Astrocyte (in vitro differentiated cells and primary cell): ENCODE measurements around the gene APOC3. TPM values are rescaled to one million over a fixed set of nuclear protein-coding genes. Genes with fewer than 3 reads are reported as not detected.
"Not testable (repeated sequence)": the region's sequence is repeated elsewhere in the genome, so short reads cannot be mapped to it uniquely, and the experiment has no call there.

Experiments used
- DNase-seq: peaks from one replicate; pipeline ENCODE4 v3.0.0-alpha.2; 2010; ENCODE audit warnings: low read depth
- FAIRE-seq: peaks from 2 replicates; lab custom pipeline; 2011; peaks lifted over from hg19 to GRCh38; lab: Jason Lieb, UNC
- H2AFZ ChIP-seq: 2 replicates; pipeline ENCODE4 v1.6.0; 2012; ENCODE audit warnings: low read depth, low read length, inconsistent platforms
- H3K27ac ChIP-seq: 2 replicates; pipeline ENCODE4 v1.5.1; 2011; ENCODE audit warnings: low read depth, low read length, inconsistent platforms
- H3K27me3 ChIP-seq: 2 replicates; pipeline ENCODE4 v1.6.0; 2011; ENCODE audit warnings: low read length, inconsistent platforms; ENCODE audit not compliant: insufficient read depth
- H3K36me3 ChIP-seq: 2 replicates; pipeline ENCODE4 v1.5.1; 2011; ENCODE audit warnings: low read length, inconsistent platforms; ENCODE audit not compliant: insufficient read depth
- H3K4me1 ChIP-seq: 2 replicates; pipeline ENCODE4 v1.5.1; 2011; ENCODE audit warnings: low read length, inconsistent platforms; ENCODE audit not compliant: insufficient read depth
- H3K4me2 ChIP-seq: 2 replicates; pipeline ENCODE4 v1.6.0; 2012; ENCODE audit warnings: low read length, inconsistent platforms
- H3K4me3 ChIP-seq: 2 replicates; pipeline ENCODE4 v1.5.1; 2011; ENCODE audit warnings: low read depth, mild to moderate bottlenecking, low read length, inconsistent platforms; ENCODE audit not compliant: insufficient read depth
- H3K79me2 ChIP-seq: 2 replicates; pipeline ENCODE4 v1.6.0; 2012; ENCODE audit warnings: mild to moderate bottlenecking, low read length, inconsistent platforms; ENCODE audit not compliant: insufficient read depth
- H3K9ac ChIP-seq: 2 replicates; pipeline ENCODE4 v1.6.0; 2012; ENCODE audit warnings: mild to moderate bottlenecking, low read length, inconsistent platforms
- H3K9me3 ChIP-seq: 2 replicates; pipeline ENCODE4 v1.5.1; 2012; ENCODE audit warnings: low read depth, mild to moderate bottlenecking, low read length, inconsistent platforms; ENCODE audit not compliant: insufficient read depth
- H4K20me1 ChIP-seq: 2 replicates; pipeline ENCODE4 v1.6.0; 2012; ENCODE audit warnings: low read length, inconsistent platforms; ENCODE audit not compliant: insufficient read depth
- H3K27ac Mint-ChIP-seq: one replicate; pipeline ENCODE4 v1.8.0; 2021; ENCODE audit warnings: mild to moderate bottlenecking, mixed read lengths; ENCODE audit not compliant: unreplicated experiment
- H3K27me3 Mint-ChIP-seq: one replicate; pipeline ENCODE4 v1.8.0; 2021; ENCODE audit warnings: low read depth, mixed read lengths; ENCODE audit not compliant: unreplicated experiment
- H3K36me3 Mint-ChIP-seq: one replicate; pipeline ENCODE4 v1.8.0; 2021; ENCODE audit warnings: low read depth, mixed read lengths; ENCODE audit not compliant: unreplicated experiment
- H3K4me1 Mint-ChIP-seq: one replicate; pipeline ENCODE4 v1.8.0; 2021; ENCODE audit warnings: low read depth, mixed read lengths; ENCODE audit not compliant: unreplicated experiment
- H3K4me3 Mint-ChIP-seq: one replicate; pipeline ENCODE4 v1.8.0; 2021; ENCODE audit warnings: mild to moderate bottlenecking, moderate library complexity, mixed read lengths; ENCODE audit not compliant: unreplicated experiment
- H3K9me3 Mint-ChIP-seq: one replicate; pipeline ENCODE4 v1.8.0; 2021; ENCODE audit warnings: mild to moderate bottlenecking, mixed read lengths; ENCODE audit not compliant: unreplicated experiment
- EZH2 ChIP-seq: IDR thresholded peaks from 2 replicates; pipeline ENCODE4 v1.6.1; 2012; ENCODE audit warnings: mild to moderate bottlenecking, low read length, inconsistent platforms; ENCODE audit not compliant: insufficient read depth
- total RNA-seq: library from RNA; stranded (reverse); gene quantifications from 2 replicates; pipeline ENCODE4 v1.2.1, GENCODE V29; 2021
- TF ChIP-seq, protein P1 (sequence below): IDR thresholded peaks from 2 replicates; pipeline ENCODE4 v1.5.1; 2011; ENCODE audit warnings: low read depth, mild to moderate bottlenecking, inconsistent platforms, low read length, moderate library complexity; ENCODE audit not compliant: insufficient read depth

APOC3 gene
- total RNA-seq, 1 donor from 2014 or later = not detected

DNA sequence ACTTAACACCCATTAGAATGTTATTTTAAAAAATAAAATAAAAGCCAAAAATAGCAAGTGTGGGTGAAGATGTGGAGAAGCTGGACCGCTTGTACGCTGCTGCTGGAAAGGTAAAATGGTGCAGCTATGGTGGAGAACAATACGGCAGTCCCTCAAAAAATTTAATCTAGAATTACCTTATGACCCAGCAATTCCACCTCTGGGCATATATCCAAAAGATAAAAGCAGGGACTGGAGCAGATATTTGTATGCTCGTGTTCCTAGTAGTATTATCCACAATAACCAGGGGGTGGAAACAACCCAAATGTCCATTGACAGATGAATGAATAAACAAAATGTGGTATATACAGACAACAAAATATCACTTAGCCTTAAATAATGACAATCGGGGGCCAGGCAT lies 31.9 kb upstream of the APOC3 start:
- Histone ChIP-seq H3K36me3 (no peaks in the 10 kb centered on the region), H3K9me3 (no peaks in the 10 kb centered on the region), H3K4me3 (no peak overlapping the region), H3K79me2 (no peaks in the 10 kb centered on the region), H4K20me1 (no peaks in the 10 kb centered on the region), H3K4me1 (peaks cover 5% of the 10 kb centered on the region), H3K9ac (no peak overlapping the region), H3K27ac (no peak overlapping the region), H2AFZ (no peak overlapping the region), H3K27me3 (peaks cover 6% of the 10 kb centered on the region), H3K4me2 (no peak overlapping the region)
- Mint-ChIP-seq H3K27ac (no peak overlapping the region), H3K9me3 (no peaks in the 10 kb centered on the region), H3K4me3 (no peak overlapping the region), H3K27me3 (no peaks in the 10 kb centered on the region), H3K4me1 (peaks cover 6% of the 10 kb centered on the region), H3K36me3 (no peaks in the 10 kb centered on the region)
- DNase-seq = no peak
- FAIRE-seq = no peak
- TF ChIP-seq EZH2 = no peak
- TF ChIP-seq, protein P1, sequence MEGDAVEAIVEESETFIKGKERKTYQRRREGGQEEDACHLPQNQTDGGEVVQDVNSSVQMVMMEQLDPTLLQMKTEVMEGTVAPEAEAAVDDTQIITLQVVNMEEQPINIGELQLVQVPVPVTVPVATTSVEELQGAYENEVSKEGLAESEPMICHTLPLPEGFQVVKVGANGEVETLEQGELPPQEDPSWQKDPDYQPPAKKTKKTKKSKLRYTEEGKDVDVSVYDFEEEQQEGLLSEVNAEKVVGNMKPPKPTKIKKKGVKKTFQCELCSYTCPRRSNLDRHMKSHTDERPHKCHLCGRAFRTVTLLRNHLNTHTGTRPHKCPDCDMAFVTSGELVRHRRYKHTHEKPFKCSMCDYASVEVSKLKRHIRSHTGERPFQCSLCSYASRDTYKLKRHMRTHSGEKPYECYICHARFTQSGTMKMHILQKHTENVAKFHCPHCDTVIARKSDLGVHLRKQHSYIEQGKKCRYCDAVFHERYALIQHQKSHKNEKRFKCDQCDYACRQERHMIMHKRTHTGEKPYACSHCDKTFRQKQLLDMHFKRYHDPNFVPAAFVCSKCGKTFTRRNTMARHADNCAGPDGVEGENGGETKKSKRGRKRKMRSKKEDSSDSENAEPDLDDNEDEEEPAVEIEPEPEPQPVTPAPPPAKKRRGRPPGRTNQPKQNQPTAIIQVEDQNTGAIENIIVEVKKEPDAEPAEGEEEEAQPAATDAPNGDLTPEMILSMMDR = no peak

GRCh38 chr11:116798368-116798767 lies 31.3 kb upstream of the APOC3 start:
- Mint-ChIP-seq H3K9me3 (no peaks in the 10 kb centered on the region), H3K27ac (no peak overlapping the region), H3K27me3 (no peaks in the 10 kb centered on the region), H3K4me3 (no peak overlapping the region), H3K4me1 (peaks cover 2% of the 10 kb centered on the region), H3K36me3 (no peaks in the 10 kb centered on the region)
- Histone ChIP-seq H3K9ac (no peak overlapping the region), H3K4me3 (no peak overlapping the region), H3K9me3 (no peaks in the 10 kb centered on the region), H3K4me1 (peaks cover 3% of the 10 kb centered on the region), H4K20me1 (no peaks in the 10 kb centered on the region), H3K4me2 (no peak overlapping the region), H3K79me2 (no peaks in the 10 kb centered on the region), H3K36me3 (no peaks in the 10 kb centered on the region), H2AFZ (no peak overlapping the region), H3K27me3 (peaks cover 6% of the 10 kb centered on the region), H3K27ac (no peak overlapping the region)
- FAIRE-seq (no peak), DNase-seq (no peak)
- TF ChIP-seq EZH2 = no peak
- TF ChIP-seq, protein P1 = no peak

DNA sequence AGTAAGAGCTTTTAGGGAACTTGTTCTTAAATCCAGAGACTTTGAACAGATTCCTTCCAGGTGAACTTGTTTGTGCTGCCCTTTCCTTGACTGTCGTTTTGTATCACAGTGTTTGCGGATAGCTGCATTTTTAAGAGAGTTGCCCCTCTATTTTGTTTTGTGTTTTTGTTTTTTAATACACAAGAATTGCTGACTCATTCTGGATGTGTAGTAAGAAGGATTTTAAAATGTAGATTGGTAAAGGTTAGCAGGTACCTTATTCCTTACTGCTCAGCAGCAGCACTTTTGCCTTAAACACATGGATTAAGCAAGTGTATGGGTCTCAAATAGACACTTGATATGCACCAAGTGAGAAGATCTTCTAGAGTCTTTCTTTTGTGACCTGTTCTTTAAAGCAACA lies 29.1 kb upstream of the APOC3 start:
- Histone ChIP-seq H3K27ac (no peak overlapping the region), H3K9ac (no peak overlapping the region), H3K9me3 (no peaks in the 10 kb centered on the region), H3K4me2 (no peak overlapping the region), H3K79me2 (no peaks in the 10 kb centered on the region), H3K36me3 (no peaks in the 10 kb centered on the region), H3K4me3 (no peak overlapping the region), H2AFZ (no peak overlapping the region), H3K4me1 (no peaks in the 10 kb centered on the region), H4K20me1 (no peaks in the 10 kb centered on the region), H3K27me3 (peaks cover 11% of the 10 kb centered on the region)
- Mint-ChIP-seq H3K4me3 (no peak overlapping the region), H3K27me3 (peaks cover 3% of the 10 kb centered on the region), H3K4me1 (no peaks in the 10 kb centered on the region), H3K9me3 (no peaks in the 10 kb centered on the region), H3K36me3 (no peaks in the 10 kb centered on the region), H3K27ac (no peak overlapping the region)
- TF ChIP-seq EZH2 = no peak
- TF ChIP-seq, protein P1 = no peak
- no peak for FAIRE-seq
- no peak for DNase-seq

GRCh38 chr11:116801662-116802061 lies 28.0 kb upstream of the APOC3 start:
- not testable (repeated sequence) for FAIRE-seq

More at GRCh38 chr11:116801662-116802061, 28.0 kb upstream of the APOC3 start:
- not testable (repeated sequence) for H3K36me3 ChIP-seq, H4K20me1 ChIP-seq, H3K9me3 Mint-ChIP-seq, H3K9ac ChIP-seq, H3K27ac Mint-ChIP-seq, DNase-seq, H3K9me3 ChIP-seq, H3K4me2 ChIP-seq, H3K4me1 Mint-ChIP-seq, H3K27me3 Mint-ChIP-seq, H3K79me2 ChIP-seq, H3K27ac ChIP-seq, H2AFZ ChIP-seq, H3K4me3 ChIP-seq, H3K36me3 Mint-ChIP-seq, H3K4me3 Mint-ChIP-seq, H3K4me1 ChIP-seq
- H3K27me3 ChIP-seq = peaks cover 11% of the 10 kb centered on the region
